SKM-1 treated with dmso at 0.1 percent for 144 hours (cell line): ENCODE results near the gene WNK3.

ENCODE experiments used
- DNase-seq: peaks from one replicate; lab custom pipeline; 2025; ENCODE audit not compliant: unreplicated experiment; lab: John Stamatoyannopoulos, UW

WNK3 gene

DNA sequence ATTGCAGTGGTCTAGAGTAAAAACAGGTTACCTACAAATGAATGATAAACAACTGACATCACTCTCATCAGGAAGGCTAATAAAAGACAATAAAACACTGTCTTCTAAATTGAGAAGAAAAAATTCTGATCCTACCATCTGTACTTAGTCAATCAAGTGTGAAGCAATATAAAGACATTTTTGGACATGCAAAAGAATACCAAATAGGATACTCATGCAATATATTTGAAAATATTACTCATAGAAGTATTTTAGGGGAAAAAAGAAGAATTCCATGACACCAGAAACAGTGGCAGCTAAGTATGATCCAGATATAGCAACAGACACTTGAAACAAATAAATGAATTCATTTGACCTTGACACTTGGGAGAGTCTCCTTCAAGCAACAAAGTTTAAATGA is 111.0 kb downstream of the WNK3 start:
- DNase-seq = no peak

DNA sequence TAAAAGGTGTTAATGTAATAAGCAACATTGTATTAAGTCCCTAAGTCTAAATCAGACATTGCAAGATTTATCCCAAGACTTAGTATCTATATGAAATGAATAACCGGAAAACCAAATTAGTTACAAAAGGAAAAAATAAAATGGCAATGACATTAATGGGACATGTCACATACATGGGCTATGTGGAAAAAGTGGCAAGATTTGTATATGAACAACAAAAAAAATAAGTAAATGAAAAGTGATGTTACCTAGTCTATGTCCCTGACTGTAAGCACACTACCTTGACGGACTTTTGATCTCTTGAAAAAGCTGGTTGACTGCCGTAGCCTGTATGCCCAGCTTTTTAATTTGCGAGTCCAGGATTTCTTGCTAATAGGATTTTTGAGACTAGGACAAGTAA is 119.3 kb downstream of the WNK3 start:
- DNase-seq = no peak

GRCh38 chrX:54237014-54237413 is 120.8 kb downstream of the WNK3 start:
- no peak for DNase-seq

- no peak for DNase-seq
These were observed 127.3 kb downstream of the WNK3 start for GRCh38 chrX:54230435-54231148.

- no peak for DNase-seq
These were observed 134.3 kb downstream of the WNK3 start for GRCh38 chrX:54223581-54223980.

- no peak for DNase-seq
These were observed 144.2 kb downstream of the WNK3 start for GRCh38 chrX:54213603-54214002.

DNA sequence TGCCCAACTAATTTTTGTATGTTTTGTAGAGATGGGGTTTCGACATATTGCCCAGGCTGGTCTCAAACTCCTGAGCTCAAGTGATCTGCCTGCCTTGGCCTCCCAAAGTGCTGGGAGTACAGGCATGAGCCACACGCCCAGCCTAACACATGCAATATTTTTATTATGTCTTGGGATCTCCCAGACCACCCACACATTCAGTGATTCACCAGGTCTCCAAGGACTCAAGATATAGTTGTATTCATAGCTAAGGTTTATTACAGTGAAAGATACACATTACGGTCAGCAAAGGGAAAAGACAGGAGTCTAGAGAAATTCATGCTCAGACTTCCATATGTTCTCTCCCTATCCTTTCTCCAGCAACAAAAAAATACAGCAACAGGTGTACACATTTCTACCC is 149.3 kb downstream of the WNK3 start:
- no peak for DNase-seq

GRCh38 chrX:54198262-54198661 is 159.6 kb downstream of the WNK3 start:
- no peak for DNase-seq

- no peak for DNase-seq
These were observed 162.8 kb downstream of the WNK3 start for GRCh38 chrX:54194982-54195588.

DNA sequence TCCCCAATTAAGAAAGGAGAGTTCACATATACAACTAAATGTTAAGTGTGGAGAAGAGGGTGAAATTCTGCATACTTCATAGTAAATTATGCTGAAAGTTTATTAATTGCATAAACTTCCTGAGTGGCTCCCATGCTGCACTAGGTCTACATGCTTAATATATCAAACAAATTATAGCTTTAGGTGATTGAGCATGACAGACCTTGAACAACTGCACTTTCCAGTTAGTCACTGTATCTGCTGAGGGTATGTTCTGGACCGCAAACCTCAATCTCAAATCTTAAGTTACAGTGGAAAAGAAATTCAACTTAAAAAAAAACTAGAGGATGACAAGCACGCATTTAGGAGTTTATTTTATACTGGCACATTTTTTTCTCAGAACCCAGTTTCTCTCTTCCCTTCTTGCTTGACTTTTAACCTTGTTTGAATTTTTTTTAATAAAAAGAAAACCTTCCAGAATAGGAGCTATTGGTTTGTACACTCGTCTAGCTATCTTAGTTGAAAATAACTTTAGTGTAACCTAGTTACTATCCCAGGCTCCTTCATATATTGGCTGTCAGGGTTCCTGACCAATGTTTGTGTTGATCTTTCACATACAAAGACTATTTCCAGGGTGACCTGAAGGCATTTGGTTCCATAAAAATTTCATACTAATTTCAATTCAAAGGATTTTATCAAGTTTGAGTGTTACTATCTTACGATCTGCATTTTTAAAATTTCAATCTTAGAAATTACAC is 164.6 kb downstream of the WNK3 start:
- DNase-seq = no peak

DNA sequence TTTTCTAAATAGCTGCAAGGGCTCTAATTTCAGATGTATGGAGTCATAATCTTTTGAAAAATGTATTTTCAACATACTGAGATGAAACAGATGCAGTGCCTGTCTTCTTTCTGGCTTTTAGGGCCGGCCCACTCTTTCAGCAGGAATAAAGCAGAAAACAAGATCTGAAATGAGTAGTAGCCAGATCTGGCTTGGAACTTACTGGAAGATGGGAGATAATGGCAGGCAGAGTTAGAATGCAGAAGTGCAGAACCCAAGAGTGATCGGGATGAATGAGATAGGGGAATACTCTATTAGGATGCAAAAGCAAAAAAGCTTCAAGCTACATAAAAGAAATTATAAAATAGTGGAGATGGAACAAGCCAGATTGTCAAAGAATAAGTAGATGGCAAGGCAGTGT is 173.4 kb downstream of the WNK3 start:
- no peak for DNase-seq

- DNase-seq = peak; percentile 52
These were observed 174.8 kb downstream of the WNK3 start, which contains the start of gene FAM120C for GRCh38 chrX:54182864-54183613. Gene FAM120C, minus strand, starts transcription at chrX:54183254. Its CDS starts 56 bp downstream, at chrX:54183198.

- peak; percentile 9 for DNase-seq
These were observed 175.5 kb downstream of the WNK3 start for GRCh38 chrX:54182194-54182863.

GRCh38 chrX:54181202-54181953 is 176.5 kb downstream of the WNK3 start:
- no peak for DNase-seq

GRCh38 chrX:54180403-54180802 is 177.4 kb downstream of the WNK3 start:
- DNase-seq = no peak

- no peak for DNase-seq
These were observed 179.5 kb downstream of the WNK3 start for GRCh38 chrX:54178100-54178940.

- DNase-seq = no peak
These were observed 180.5 kb downstream of the WNK3 start for GRCh38 chrX:54177306-54177705.

- DNase-seq = no peak
These were observed 184.1 kb downstream of the WNK3 start for GRCh38 chrX:54173791-54174190.

DNA sequence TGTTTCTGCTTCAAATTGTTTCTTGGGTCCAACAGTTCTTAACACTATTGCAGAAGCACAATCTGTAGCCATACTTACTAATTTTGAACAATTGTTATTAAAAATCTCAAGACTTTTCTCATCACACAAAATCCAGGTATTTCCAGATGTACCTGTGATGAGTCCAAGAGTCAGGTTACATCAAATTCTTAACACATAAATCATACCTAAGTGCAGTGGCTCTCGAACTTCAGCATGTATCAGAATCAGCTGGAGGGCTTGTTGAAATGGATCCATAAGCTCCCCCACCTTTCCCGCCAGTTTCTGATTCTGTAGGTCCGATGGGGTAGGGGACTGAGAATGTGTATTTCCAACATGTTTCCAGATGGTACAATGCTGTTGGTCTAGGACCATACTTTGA is 185.4 kb downstream of the WNK3 start:
- no peak for DNase-seq
